ENCODE data around the gene CFAP54.

GRCh38 chr12:96670334-96670899 is 181.0 kb downstream of the CFAP54 start:
- TF ChIP-seq ZNF8 (CRISPR knock-in tag; IDR thresholded peaks at IDR 0.05): no peak
- TF ChIP-seq ARNTL (CRISPR knock-in tag; IDR thresholded peaks at IDR 0.05; ENCODE audit: borderline replicate concordance, low read depth): no peak
- no peak for TF ChIP-seq BACH2 (CRISPR knock-in tag; IDR thresholded peaks at IDR 0.05; ENCODE audit: borderline replicate concordance)
- TF ChIP-seq TCF4 (CRISPR knock-in tag; IDR thresholded peaks at IDR 0.05; ENCODE audit: borderline replicate concordance): no peak
- TF ChIP-seq ZNF565 (CRISPR knock-in tag; conservative IDR thresholded peaks at IDR 0.05; ENCODE audit: low read depth): no peak
- no peak for TF ChIP-seq RARB (CRISPR knock-in tag; IDR thresholded peaks at IDR 0.05)
- TF ChIP-seq, protein P1, sequence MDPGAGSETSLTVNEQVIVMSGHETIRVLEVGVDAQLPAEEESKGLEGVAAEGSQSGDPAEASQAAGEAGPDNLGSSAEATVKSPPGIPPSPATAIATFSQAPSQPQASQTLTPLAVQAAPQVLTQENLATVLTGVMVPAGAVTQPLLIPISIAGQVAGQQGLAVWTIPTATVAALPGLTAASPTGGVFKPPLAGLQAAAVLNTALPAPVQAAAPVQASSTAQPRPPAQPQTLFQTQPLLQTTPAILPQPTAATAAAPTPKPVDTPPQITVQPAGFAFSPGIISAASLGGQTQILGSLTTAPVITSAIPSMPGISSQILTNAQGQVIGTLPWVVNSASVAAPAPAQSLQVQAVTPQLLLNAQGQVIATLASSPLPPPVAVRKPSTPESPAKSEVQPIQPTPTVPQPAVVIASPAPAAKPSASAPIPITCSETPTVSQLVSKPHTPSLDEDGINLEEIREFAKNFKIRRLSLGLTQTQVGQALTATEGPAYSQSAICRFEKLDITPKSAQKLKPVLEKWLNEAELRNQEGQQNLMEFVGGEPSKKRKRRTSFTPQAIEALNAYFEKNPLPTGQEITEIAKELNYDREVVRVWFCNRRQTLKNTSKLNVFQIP (CRISPR knock-in tag; IDR thresholded peaks at IDR 0.05; ENCODE audit: borderline replicate concordance, low read depth): no peak

All from SK-N-SH treated with all-trans-retinoic acid at 6 μM for 48 hours (cell line).